HepG2 (cell line): Measurements from ENCODE around the gene RRP12. TPM values are rescaled to one million over a fixed set of nuclear protein-coding genes. Genes with fewer than 3 reads are reported as not detected.

Experiments used
- CHD2 ChIP-seq: IDR thresholded peaks from 2 replicates; pipeline ENCODE4 v1.6.1; 2011; ENCODE audit warnings: low read depth, low read length, improper control_type of control experiment
- EEA1 ChIP-seq: sonication (generic); formaldehyde crosslinking; IDR thresholded peaks from 2 replicates; pipeline ENCODE4 v1.5.1; 2020; ENCODE audit warnings: mild to moderate bottlenecking, missing genetic modification reagents, borderline replicate concordance
- KDM2A ChIP-seq: sonication (generic); formaldehyde crosslinking; IDR thresholded peaks from 2 replicates; pipeline ENCODE4 v1.4.0; 2020; ENCODE audit warnings: low read depth, missing genetic modification reagents, borderline replicate concordance
- KDM5A ChIP-seq: fragments of 200-600 bp; sonication (generic); IDR thresholded peaks from 2 replicates; pipeline ENCODE4 v1.7.0; 2018; ENCODE audit warnings: antibody characterized with exemption, mild to moderate bottlenecking, low read length, borderline replicate concordance
- NFIB ChIP-seq: sonication (generic); formaldehyde crosslinking; IDR thresholded peaks from 2 replicates; pipeline ENCODE4 v1.9.0; 2021; ENCODE audit warnings: missing genetic modification reagents, mild to moderate bottlenecking, borderline replicate concordance
- NPAS2 ChIP-seq: sonication (generic); formaldehyde crosslinking; IDR thresholded peaks from 2 replicates; pipeline ENCODE4 v1.8.0; 2022; ENCODE audit warnings: mild to moderate bottlenecking, missing genetic modification reagents, borderline replicate concordance
- ZBTB20 ChIP-seq: sonication (generic); formaldehyde crosslinking; IDR thresholded peaks from 2 replicates; pipeline ENCODE4 v1.8.1; 2023; ENCODE audit warnings: missing genetic modification reagents, low read depth, mild to moderate bottlenecking, borderline replicate concordance
- ZFP36L1 ChIP-seq: sonication (generic); formaldehyde crosslinking; IDR thresholded peaks from 2 replicates; pipeline ENCODE4 v1.8.0; 2022; ENCODE audit warnings: mild to moderate bottlenecking, missing genetic modification reagents, moderate library complexity
- ZFX ChIP-seq: sonication (generic); formaldehyde crosslinking; IDR thresholded peaks from 2 replicates; pipeline ENCODE4 v1.4.0; 2020; ENCODE audit warnings: mild to moderate bottlenecking, low read depth, missing genetic modification reagents, moderate library complexity
- ZMAT3 ChIP-seq: sonication (generic); formaldehyde crosslinking; conservative IDR thresholded peaks from 2 replicates; pipeline ENCODE4 v1.7.0; 2021; ENCODE audit warnings: missing genetic modification reagents
- ZNF607 ChIP-seq: sonication (generic); formaldehyde crosslinking; IDR thresholded peaks from 2 replicates; pipeline ENCODE4 v1.5.1; 2020; ENCODE audit warnings: missing genetic modification reagents, mild to moderate bottlenecking, borderline replicate concordance
- ZNF768 ChIP-seq: sonication (generic); formaldehyde crosslinking; IDR thresholded peaks from 2 replicates; pipeline ENCODE4 v1.4.0; 2020; ENCODE audit warnings: missing genetic modification reagents
- ZNF781 ChIP-seq: sonication (generic); formaldehyde crosslinking; IDR thresholded peaks from 2 replicates; pipeline ENCODE4 v1.5.1; 2020; ENCODE audit warnings: borderline replicate concordance, mild to moderate bottlenecking, missing genetic modification reagents; ENCODE audit errors: not compliant biosample characterization
- ZSCAN9 ChIP-seq: IDR thresholded peaks from 2 replicates; pipeline ENCODE4 v1.6.1; 2016; ENCODE audit warnings: borderline replicate concordance
- polyA plus RNA-seq, 8 experiments: library from polyadenylated mRNA; depleted of rRNA in 3 of 8; stranded (reverse) in 7 of 8; unstranded in 1 of 8; fragments of >200 nt; fragmentation: Illumina TruSeq in 4 of 8; extraction: Trizol in 4 of 8; gene quantifications; 2 replicates each; pipeline versions ENCODE4 v1.2.1 to v1.2.3, GENCODE V29; 2011 to 2016; ENCODE audit warnings: low read depth in 4 of 8, missing spikeins in 1 of 8, mixed read lengths in 1 of 8; ENCODE audit not compliant: insufficient read depth in 1 of 8
- total RNA-seq, 5 experiments: library from RNA; depleted of rRNA; stranded (reverse); fragments of >200 nt; fragmentation: Illumina TruSeq; extraction: Trizol; gene quantifications; 2 replicates each; pipeline ENCODE4 v1.2.3, GENCODE V29; 2016; ENCODE audit warnings: low read depth in 1 of 5
- TF ChIP-seq, protein P1 (sequence below): sonication (generic); formaldehyde crosslinking; IDR thresholded peaks from 2 replicates; pipeline ENCODE4 v1.8.0; 2022; ENCODE audit warnings: mild to moderate bottlenecking, missing genetic modification reagents; ENCODE audit not compliant: insufficient replicate concordance
- TF ChIP-seq, protein P2 (sequence below): sonication (generic); formaldehyde crosslinking; IDR thresholded peaks from 2 replicates; pipeline ENCODE4 v1.5.0; 2020; ENCODE audit warnings: missing genetic modification reagents
- TF ChIP-seq, protein P3 (sequence below): sonication (generic); formaldehyde crosslinking; IDR thresholded peaks from 2 replicates; pipeline ENCODE4 v1.4.0; 2020; ENCODE audit warnings: mild to moderate bottlenecking, missing genetic modification reagents
- TF ChIP-seq, protein P4 (sequence below): sonication (generic); formaldehyde crosslinking; IDR thresholded peaks from 2 replicates; pipeline ENCODE4 v1.4.0; 2020; ENCODE audit warnings: missing genetic modification reagents, borderline replicate concordance
- TF ChIP-seq, protein P5 (sequence below): sonication (generic); formaldehyde crosslinking; IDR thresholded peaks from 2 replicates; pipeline ENCODE4 v1.8.0; 2022; ENCODE audit warnings: missing genetic modification reagents, low read depth, mild to moderate bottlenecking, borderline replicate concordance
- TF ChIP-seq, protein P6 (sequence below): IDR thresholded peaks from 2 replicates; pipeline ENCODE4 v1.6.1; 2016; ENCODE audit warnings: missing biosample characterization, missing genetic modification reagents, low read depth

RRP12 gene
- total and polyA plus RNA-seq, 2 of the 13 experiments (the other 11 are each of a cell fraction or from before 2014, with no cell fraction given), result 13.2 to 39.4 TPM

DNA sequence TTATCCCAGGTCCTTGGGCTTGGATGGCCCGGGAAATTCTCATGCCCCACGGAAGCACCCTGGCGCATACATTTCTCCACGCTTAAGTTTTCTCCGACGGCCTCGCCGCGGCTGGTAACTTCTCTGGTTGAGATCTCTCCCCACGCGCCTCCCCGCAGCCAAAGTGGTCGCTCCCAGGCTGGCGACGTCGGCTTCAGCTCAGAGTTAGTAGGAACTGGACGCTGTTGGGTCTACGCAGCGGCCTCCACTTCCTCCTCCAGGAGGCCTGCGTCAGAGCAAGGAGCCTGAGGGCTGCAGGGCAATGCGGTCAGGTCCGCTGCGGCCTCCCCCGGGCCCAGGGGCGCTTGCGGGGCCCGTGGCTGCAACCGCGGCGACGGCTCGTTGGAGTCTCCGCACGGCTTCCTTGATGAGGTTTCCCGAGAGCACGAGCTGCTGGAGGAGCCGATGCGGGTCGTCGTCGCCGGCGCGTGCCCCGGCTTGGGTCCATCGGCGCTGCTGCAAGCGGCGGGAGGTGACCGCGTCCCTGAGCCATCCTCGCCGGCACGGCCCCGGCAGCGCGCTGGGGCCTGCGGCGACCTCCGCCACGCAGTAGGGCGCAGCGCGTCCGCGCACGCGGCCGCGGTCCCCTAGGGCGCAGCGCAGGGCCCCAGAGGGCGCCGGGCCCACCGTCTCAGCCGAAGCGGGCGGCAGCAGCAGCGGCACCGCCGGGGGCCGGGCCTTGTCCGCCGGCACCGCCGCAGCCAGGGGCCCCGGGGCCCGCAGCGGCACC is 67.4 kb downstream of the RRP12 start (continued):
- TF ChIP-seq, protein P1, sequence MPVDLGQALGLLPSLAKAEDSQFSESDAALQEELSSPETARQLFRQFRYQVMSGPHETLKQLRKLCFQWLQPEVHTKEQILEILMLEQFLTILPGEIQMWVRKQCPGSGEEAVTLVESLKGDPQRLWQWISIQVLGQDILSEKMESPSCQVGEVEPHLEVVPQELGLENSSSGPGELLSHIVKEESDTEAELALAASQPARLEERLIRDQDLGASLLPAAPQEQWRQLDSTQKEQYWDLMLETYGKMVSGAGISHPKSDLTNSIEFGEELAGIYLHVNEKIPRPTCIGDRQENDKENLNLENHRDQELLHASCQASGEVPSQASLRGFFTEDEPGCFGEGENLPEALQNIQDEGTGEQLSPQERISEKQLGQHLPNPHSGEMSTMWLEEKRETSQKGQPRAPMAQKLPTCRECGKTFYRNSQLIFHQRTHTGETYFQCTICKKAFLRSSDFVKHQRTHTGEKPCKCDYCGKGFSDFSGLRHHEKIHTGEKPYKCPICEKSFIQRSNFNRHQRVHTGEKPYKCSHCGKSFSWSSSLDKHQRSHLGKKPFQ, result peak; percentile 28
- TF ChIP-seq, protein P2, sequence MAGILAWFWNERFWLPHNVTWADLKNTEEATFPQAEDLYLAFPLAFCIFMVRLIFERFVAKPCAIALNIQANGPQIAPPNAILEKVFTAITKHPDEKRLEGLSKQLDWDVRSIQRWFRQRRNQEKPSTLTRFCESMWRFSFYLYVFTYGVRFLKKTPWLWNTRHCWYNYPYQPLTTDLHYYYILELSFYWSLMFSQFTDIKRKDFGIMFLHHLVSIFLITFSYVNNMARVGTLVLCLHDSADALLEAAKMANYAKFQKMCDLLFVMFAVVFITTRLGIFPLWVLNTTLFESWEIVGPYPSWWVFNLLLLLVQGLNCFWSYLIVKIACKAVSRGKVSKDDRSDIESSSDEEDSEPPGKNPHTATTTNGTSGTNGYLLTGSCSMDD (CRISPR knock-in tag), result no peak
- TF ChIP-seq KDM5A (0 out of 2 replicates have a peak, but pooled peaks have one; percentile 8), ZNF781 (CRISPR knock-in tag) (peak; percentile 49), NFIB (no peak), NPAS2 (CRISPR knock-in tag) (no peak), ZNF768 (CRISPR knock-in tag) (peak; percentile 57; the same call in 1 of the 2 replicates), KDM2A (CRISPR knock-in tag) (peak; percentile 42; the same call in 1 of the 2 replicates), ZMAT3 (CRISPR knock-in tag) (0 out of 2 replicates have a peak, but pooled peaks have one; percentile 19), ZSCAN9 (CRISPR knock-in tag) (0 out of 2 replicates have a peak, but pooled peaks have one; percentile 10), ZNF607 (peak; percentile 32; the same call in 1 of the 2 replicates), ZBTB20 (no peak), EEA1 (CRISPR knock-in tag) (no peak), ZFX (CRISPR knock-in tag) (peak; percentile 51), ZFP36L1 (CRISPR knock-in tag) (0 out of 2 replicates have a peak, but pooled peaks have one; percentile 61), CHD2 (no peak)
- TF ChIP-seq, protein P3, sequence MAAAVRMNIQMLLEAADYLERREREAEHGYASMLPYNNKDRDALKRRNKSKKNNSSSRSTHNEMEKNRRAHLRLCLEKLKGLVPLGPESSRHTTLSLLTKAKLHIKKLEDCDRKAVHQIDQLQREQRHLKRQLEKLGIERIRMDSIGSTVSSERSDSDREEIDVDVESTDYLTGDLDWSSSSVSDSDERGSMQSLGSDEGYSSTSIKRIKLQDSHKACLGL (CRISPR knock-in tag), result no peak
- TF ChIP-seq, protein P4, sequence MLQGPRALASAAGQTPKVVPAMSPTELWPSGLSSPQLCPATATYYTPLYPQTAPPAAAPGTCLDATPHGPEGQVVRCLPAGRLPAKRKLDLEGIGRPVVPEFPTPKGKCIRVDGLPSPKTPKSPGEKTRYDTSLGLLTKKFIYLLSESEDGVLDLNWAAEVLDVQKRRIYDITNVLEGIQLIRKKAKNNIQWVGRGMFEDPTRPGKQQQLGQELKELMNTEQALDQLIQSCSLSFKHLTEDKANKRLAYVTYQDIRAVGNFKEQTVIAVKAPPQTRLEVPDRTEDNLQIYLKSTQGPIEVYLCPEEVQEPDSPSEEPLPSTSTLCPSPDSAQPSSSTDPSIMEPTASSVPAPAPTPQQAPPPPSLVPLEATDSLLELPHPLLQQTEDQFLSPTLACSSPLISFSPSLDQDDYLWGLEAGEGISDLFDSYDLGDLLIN (CRISPR knock-in tag), result no peak
- TF ChIP-seq, protein P5, sequence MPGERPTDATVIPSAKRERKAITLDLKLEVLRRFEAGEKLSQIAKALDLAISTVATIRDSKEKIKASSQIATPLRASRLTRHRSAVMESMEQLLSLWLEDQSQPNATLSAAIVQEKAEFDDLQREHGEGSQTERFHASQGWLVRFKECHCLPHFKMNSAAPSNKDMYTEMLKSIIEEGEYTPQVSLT (CRISPR knock-in tag), result no peak
- TF ChIP-seq, protein P6, sequence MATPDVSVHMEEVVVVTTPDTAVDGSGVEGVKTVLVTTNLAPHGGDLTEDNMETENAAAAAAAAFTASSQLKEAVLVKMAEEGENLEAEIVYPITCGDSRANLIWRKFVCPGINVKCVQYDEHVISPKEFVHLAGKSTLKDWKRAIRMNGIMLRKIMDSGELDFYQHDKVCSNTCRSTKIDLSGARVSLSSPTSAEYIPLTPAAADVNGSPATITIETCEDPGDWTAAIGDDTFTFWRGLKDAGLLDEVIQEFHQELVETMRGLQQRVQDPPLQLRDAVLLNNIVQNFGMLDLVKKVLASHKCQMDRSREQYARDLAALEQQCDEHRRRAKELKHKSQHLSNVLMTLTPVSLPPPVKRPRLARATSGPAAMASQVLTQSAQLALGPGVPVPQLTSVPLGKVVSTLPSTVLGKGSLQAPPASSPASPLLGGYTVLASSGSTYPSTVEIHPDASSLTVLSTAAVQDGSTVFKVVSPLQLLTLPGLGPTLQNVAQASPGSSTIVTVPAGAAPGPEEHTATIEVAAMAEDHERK (CRISPR knock-in tag), result no peak
